GM12878 (cell line): Measurements from ENCODE around the gene MPST. TPM values are rescaled to one million over a fixed set of nuclear protein-coding genes. Genes with fewer than 3 reads are reported as not detected.

Experiments
- ATAC-seq: fragments of 200-7000 bp; cut with Tn5 transposase; 3 replicates; pipeline ENCODE4 v1.9.1; 2020; ENCODE audit warnings: mild to moderate bottlenecking, moderate library complexity
- BruUV-seq: library from RNA; stranded (reverse); fragments of 400-500 nt; replicated peaks from 2 replicates; lab custom pipeline; 2021; lab: Mats Ljungman, UMichigan
- CTCF ChIA-PET: fragments of 300-600 bp; sonication (Branson Sonifier 250); formaldehyde crosslinking; extraction: SDS; loops from one replicate; lab custom pipeline; 2021; ENCODE audit warnings: inconsistent platforms; lab: Yijun Ruan, JAX
- POLR2A ChIA-PET: fragments of 350-600 bp; formaldehyde crosslinking; extraction: SDS; loops from one replicate; lab custom pipeline; 2021; ENCODE audit warnings: inconsistent platforms; lab: Charles Lee
- RAD21 ChIA-PET: fragments of 300-600 bp; sonication (Branson Sonifier 250); formaldehyde crosslinking; loops from one replicate; lab custom pipeline; 2023; ENCODE audit warnings: antibody characterized with exemption; ENCODE audit not compliant: unreplicated experiment; lab: Charles Lee
- SMC1A ChIA-PET: fragments of 300-600 bp; sonication (Branson Sonifier 250); formaldehyde crosslinking; loops from one replicate; lab custom pipeline; 2023; ENCODE audit not compliant: unreplicated experiment, uncharacterized antibody; lab: Charles Lee
- DNase-seq: peaks from one replicate; pipeline ENCODE4 v3.0.0-alpha.2; 2011; ENCODE audit warnings: low read depth, low spot score
- FAIRE-seq: peaks from 3 replicates; lab custom pipeline; 2011; peaks lifted over from hg19 to GRCh38; lab: Jason Lieb, UNC
- H2AFZ ChIP-seq: 2 replicates; pipeline ENCODE4 v1.6.0; 2011; ENCODE audit warnings: low read depth, low read length, control low read depth; ENCODE audit not compliant: control insufficient read depth
- H3K27ac ChIP-seq: 2 replicates; pipeline ENCODE4 v1.5.1; 2011; ENCODE audit warnings: control low read depth; ENCODE audit not compliant: control insufficient read depth, insufficient read depth
- H3K27me3 ChIP-seq, 2 experiments: replicated peaks in 1 of 2; 2 replicates each; pipeline versions ENCODE4 v1.6.0 to v1.6.1; 2011; ENCODE audit warnings: low read length in 1 of 2; ENCODE audit not compliant: control insufficient read depth in 2 of 2, insufficient read depth in 2 of 2
- H3K36me3 ChIP-seq, 2 experiments: 2 replicates each; pipeline ENCODE4 v1.5.1; 2011; ENCODE audit warnings: low read length in 1 of 2; ENCODE audit not compliant: control insufficient read depth in 2 of 2, insufficient read depth in 2 of 2
- H3K4me1 ChIP-seq: 2 replicates; pipeline ENCODE4 v1.6.1; 2011; ENCODE audit warnings: mild to moderate bottlenecking, low read length, moderate library complexity, mixed read lengths; ENCODE audit not compliant: control insufficient read depth, insufficient read depth
- H3K4me2 ChIP-seq: 2 replicates; pipeline ENCODE4 v1.6.0; 2011; ENCODE audit warnings: control low read depth; ENCODE audit not compliant: control insufficient read depth, insufficient read depth
- H3K4me3 ChIP-seq: fragments of 200-600 bp; sonication (generic); 2 replicates; pipeline ENCODE4 v1.5.1; 2016
- H3K79me2 ChIP-seq: 2 replicates; pipeline ENCODE4 v1.6.0; 2011; ENCODE audit warnings: low read length; ENCODE audit not compliant: control insufficient read depth, insufficient read depth
- H3K9ac ChIP-seq: 2 replicates; pipeline ENCODE4 v1.8.0; 2011; ENCODE audit warnings: low read length, control low read depth, mixed read lengths; ENCODE audit not compliant: control insufficient read depth, insufficient read depth
- H3K9me3 ChIP-seq: replicated peaks from 3 replicates; pipeline ENCODE4 v1.5.1; 2011; ENCODE audit warnings: mild to moderate bottlenecking, low read length; ENCODE audit not compliant: control insufficient read depth, insufficient read depth
- H4K20me1 ChIP-seq: 2 replicates; pipeline ENCODE4 v1.6.0; 2011; ENCODE audit not compliant: control insufficient read depth, insufficient read depth
- ATF7 ChIP-seq: fragments of 450-650 bp; IDR thresholded peaks from 2 replicates; pipeline ENCODE4 v1.6.1; 2016; ENCODE audit warnings: low read depth, mild to moderate bottlenecking
- CEBPB ChIP-seq, 2 experiments: fragments of 150-350 bp in 1 of 2; IDR thresholded peaks; 2 replicates each; pipeline ENCODE4 v1.6.1; 2012 to 2014; ENCODE audit warnings: low read depth in 2 of 2, low read length in 2 of 2, borderline replicate concordance in 1 of 2, inconsistent platforms in 1 of 2
- ETV6 ChIP-seq, 2 experiments: fragments of 450-650 bp in 1 of 2; IDR thresholded peaks in 1 of 2; conservative IDR thresholded peaks in 1 of 2; 2 replicates each; pipeline ENCODE4 v1.6.1; 2014; ENCODE audit warnings: antibody characterized with exemption in 1 of 2, borderline replicate concordance in 1 of 2, low read depth in 1 of 2, mild to moderate bottlenecking in 1 of 2, moderate library complexity in 1 of 2
- GATAD2B ChIP-seq: fragments of 450-650 bp; conservative IDR thresholded peaks from 2 replicates; pipeline ENCODE4 v1.6.1; 2017; ENCODE audit warnings: low read depth, mild to moderate bottlenecking, moderate library complexity
- IKZF1 ChIP-seq: fragments of 450-650 bp; conservative IDR thresholded peaks from 2 replicates; pipeline ENCODE4 v1.6.1; 2017; ENCODE audit warnings: antibody characterized with exemption, mild to moderate bottlenecking
- IKZF2 ChIP-seq, 2 experiments: fragments of 450-650 bp; IDR thresholded peaks; 2 replicates each; pipeline ENCODE4 v1.6.1; 2017; ENCODE audit warnings: mild to moderate bottlenecking in 2 of 2, moderate library complexity in 2 of 2
- IRF5 ChIP-seq: fragments of 450-650 bp; IDR thresholded peaks from 2 replicates; pipeline ENCODE4 v1.6.1; 2017; ENCODE audit warnings: borderline replicate concordance
- NR2F1 ChIP-seq: fragments of 450-650 bp; conservative IDR thresholded peaks from 2 replicates; pipeline ENCODE4 v1.6.1; 2017; ENCODE audit warnings: mild to moderate bottlenecking
- RBBP5 ChIP-seq: fragments of 200-600 bp; sonication (generic); conservative IDR thresholded peaks from 2 replicates; pipeline ENCODE4 v1.6.1; 2016
- RUNX3 ChIP-seq: IDR thresholded peaks from 2 replicates; pipeline ENCODE4 v1.6.1; 2012; ENCODE audit warnings: low read length, inconsistent platforms
- SMAD5 ChIP-seq: IDR thresholded peaks from 2 replicates; pipeline ENCODE4 v1.6.1; 2016; ENCODE audit warnings: antibody characterized with exemption, low read depth
- SRF ChIP-seq, 2 experiments: IDR thresholded peaks; 2 replicates each; pipeline ENCODE4 v1.6.1; 2011; ENCODE audit warnings: low read depth in 2 of 2, low read length in 2 of 2, mild to moderate bottlenecking in 1 of 2, moderate library complexity in 1 of 2
- TARDBP ChIP-seq: IDR thresholded peaks from 2 replicates; pipeline ENCODE4 v1.6.1; 2016; ENCODE audit warnings: borderline replicate concordance
- TCF12 ChIP-seq: IDR thresholded peaks from 2 replicates; pipeline ENCODE4 v1.6.1; 2011; ENCODE audit warnings: low read depth, mild to moderate bottlenecking, low read length
- TCF3 ChIP-seq: IDR thresholded peaks from 2 replicates; pipeline ENCODE4 v1.6.1; 2012; ENCODE audit warnings: low read depth, mild to moderate bottlenecking, low read length, borderline replicate concordance; ENCODE audit not compliant: insufficient read depth
- ZBTB11 ChIP-seq: fragments of 450-650 bp; formaldehyde crosslinking; IDR thresholded peaks from 2 replicates; pipeline ENCODE4 v1.5.0; 2022; ENCODE audit warnings: mild to moderate bottlenecking, missing genetic modification characterization
- WGBS: methylation state at CpG from one replicate; pipeline ENCODE4 v1.1.6; 2016; ENCODE audit warnings: low lambda C conversion rate; ENCODE audit not compliant: insufficient replicate concordance, insufficient coverage; ENCODE audit errors: missing lambda C conversion rate; 5-methylcytosine and 5-hydroxymethylcytosine counted together
- in situ Hi-C: fragments of 300-500 bp; cut with MboI; formaldehyde crosslinking; loops from 9 replicates; pipeline ENCODE4 v1.14.3; 2018; ENCODE audit warnings: mixed read lengths
- intact Hi-C: fragments of 100-400 bp; cut with micrococcal nuclease; formaldehyde crosslinking; loops from one replicate; pipeline ENCODE4 v1.14.2; 2022; ENCODE audit not compliant: unreplicated experiment
- polyA plus RNA-seq, 11 experiments: library from polyadenylated mRNA; depleted of rRNA in 4 of 11; unstranded in 6 of 11; stranded (reverse) in 5 of 11; fragments of >200 nt; fragmentation: Nextera tagmentation in 4 of 11; fragmentation: Illumina TruSeq in 1 of 11; extraction: Ambion mirVana in 4 of 11; extraction: Trizol in 1 of 11; gene quantifications; 1 replicate in 1 of 11; 2 replicates in 10 of 11; pipeline versions ENCODE4 v1.2.1 to v1.2.3, GENCODE V29; 2011 to 2016; ENCODE audit warnings: inconsistent platforms in 2 of 11, missing spikeins in 2 of 11, low read depth in 1 of 11
- total RNA-seq, 4 experiments: library from RNA; depleted of rRNA in 3 of 4; stranded (reverse); fragments of >200 nt in 3 of 4; fragmentation: Illumina TruSeq in 1 of 4; extraction: Trizol in 1 of 4; gene quantifications; 2 replicates each; pipeline versions ENCODE4 v1.2.1 to v1.2.3, GENCODE V29; 2013 to 2021
- TF ChIP-seq, protein P1 (sequence below): IDR thresholded peaks from 2 replicates; pipeline ENCODE4 v1.6.1; 2011; ENCODE audit warnings: borderline replicate concordance, low read depth, mild to moderate bottlenecking, moderate library complexity, low read length; ENCODE audit not compliant: insufficient read depth, poor library complexity, severe bottlenecking

The MPST gene
- total and polyA plus RNA-seq, 10 of the 15 experiments (the other 5 are each of a cell fraction or from before 2014, with no cell fraction given) = 0.95 to 88.7 (median 38.5) TPM

DNA sequence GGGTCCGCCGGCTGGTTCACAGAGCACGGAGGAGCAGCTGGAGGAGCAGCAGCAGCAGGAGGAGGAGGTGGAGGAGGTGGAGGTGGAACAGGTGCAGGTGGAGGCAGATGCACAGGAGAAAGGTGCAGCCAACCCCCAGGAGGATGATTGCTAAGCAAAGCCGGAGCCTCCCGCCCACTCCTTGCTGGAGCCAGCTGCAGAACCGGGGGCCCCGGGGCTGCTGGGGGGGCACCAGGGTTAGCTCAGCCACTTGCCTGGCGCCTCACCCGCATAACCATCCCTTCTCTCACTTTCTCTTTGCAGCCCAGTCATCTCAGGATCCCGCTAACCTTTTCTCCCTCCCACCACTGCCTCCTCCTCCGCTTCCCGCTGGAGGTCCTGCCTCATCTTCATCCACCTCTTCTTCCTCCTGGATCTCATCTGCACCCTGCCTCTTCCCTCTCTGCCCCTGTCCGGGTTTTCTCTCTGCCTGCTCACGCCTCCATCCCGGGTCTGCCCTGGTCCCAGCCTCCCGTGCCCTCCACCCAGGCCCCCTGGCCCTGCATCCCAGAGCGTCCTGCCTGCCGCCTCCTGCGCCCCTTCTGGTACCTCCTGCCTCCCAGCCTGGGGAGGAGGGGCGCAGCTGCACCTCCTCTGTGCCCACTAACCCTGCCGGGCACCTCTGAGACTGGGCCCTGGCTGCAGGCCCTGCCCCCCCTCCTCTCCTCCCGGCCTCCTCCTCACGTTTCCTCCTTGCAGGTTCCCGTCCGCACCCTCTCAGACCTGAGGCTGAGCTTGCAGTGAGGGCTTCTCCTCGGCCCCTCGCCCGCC is 41.5 kb downstream of the MPST start:
- ChIA-PET SMC1A (no interaction called here), RAD21 (interaction anchor here (0.7 kb wide), 1 partner anchor 10 kb away, joined by 3 read pairs; no protein-coding TSS in a partner anchor), POLR2A (no interaction called here), CTCF (interaction anchor here (0.6 to 1.4 kb wide), 3 partner anchors 15 to 19 kb away, joined by 3 read pairs; no protein-coding TSS in a partner anchor)
- no peaks in the 10 kb centered on the region for H3K27me3 ChIP-seq
- BruUV-seq = no TSS peak
- FAIRE-seq (no peak), DNase-seq (no peak), ATAC-seq (peak; percentile 79)
- H2AFZ ChIP-seq = no peak overlapping the region
- H3K9ac ChIP-seq = no peak overlapping the region
- H3K4me1 ChIP-seq = peaks cover 11% of the 10 kb centered on the region
- H4K20me1 ChIP-seq = no peaks in the 10 kb centered on the region
- in situ Hi-C loops = no loop called here
- H3K4me2 ChIP-seq = no peak overlapping the region
- H3K27ac ChIP-seq = no peak overlapping the region
- intact Hi-C loops = no loop called here
- H3K4me3 ChIP-seq = no peak overlapping the region
- peaks cover 0 to 2% of the 10 kb centered on the region in 2 experiments; a peak in 2 of 4 replicates for H3K36me3 ChIP-seq
- no peaks in the 10 kb centered on the region for H3K9me3 ChIP-seq
- 47% methylated on average over 24 of the region's 28 CpGs for WGBS
- H3K79me2 ChIP-seq = no peaks in the 10 kb centered on the region
- TF ChIP-seq IKZF2 (IDR thresholded peaks at IDR 0.05) = peak; percentile 71 to 82
- TF ChIP-seq TCF12 = peak; percentile 99
- peak; percentile 71 for TF ChIP-seq RUNX3
- TF ChIP-seq NR2F1 = 0 out of 2 replicates have a peak, but pooled peaks have one; percentile 19
- 0 out of 2 replicates have a peak, but pooled peaks have one; percentile 14 for TF ChIP-seq ATF7
- TF ChIP-seq GATAD2B = 0 out of 2 replicates have a peak, but pooled peaks have one; percentile 18
- 0 out of 4 replicates have a peak, but pooled peaks of 1 of the 2 experiments have one; percentile 10 for TF ChIP-seq SRF (IDR thresholded peaks at IDR 0.05; ENCODE audit: low read depth in 2 of 2, low read length in 2 of 2)
- peak; percentile 81; the same call in 1 of the 2 replicates for TF ChIP-seq TCF3
- no peak for TF ChIP-seq RBBP5
- no peak for TF ChIP-seq IRF5
- peak; percentile 89 for TF ChIP-seq IKZF1
- TF ChIP-seq CEBPB (IDR thresholded peaks at IDR 0.05; ENCODE audit: borderline replicate concordance in 1 of 2, low read depth in 2 of 2, low read length in 2 of 2) = no peak
- TF ChIP-seq ETV6 (conservative IDR thresholded peaks at IDR 0.05 in 1 of 2, IDR thresholded peaks at IDR 0.05 in 1 of 2; ENCODE audit: borderline replicate concordance in 1 of 2, low read depth in 1 of 2) = peak in 1 of 2 experiments; percentile 31; a peak in 1 of 4 replicates
- no peak for TF ChIP-seq TARDBP
- TF ChIP-seq, protein P1, sequence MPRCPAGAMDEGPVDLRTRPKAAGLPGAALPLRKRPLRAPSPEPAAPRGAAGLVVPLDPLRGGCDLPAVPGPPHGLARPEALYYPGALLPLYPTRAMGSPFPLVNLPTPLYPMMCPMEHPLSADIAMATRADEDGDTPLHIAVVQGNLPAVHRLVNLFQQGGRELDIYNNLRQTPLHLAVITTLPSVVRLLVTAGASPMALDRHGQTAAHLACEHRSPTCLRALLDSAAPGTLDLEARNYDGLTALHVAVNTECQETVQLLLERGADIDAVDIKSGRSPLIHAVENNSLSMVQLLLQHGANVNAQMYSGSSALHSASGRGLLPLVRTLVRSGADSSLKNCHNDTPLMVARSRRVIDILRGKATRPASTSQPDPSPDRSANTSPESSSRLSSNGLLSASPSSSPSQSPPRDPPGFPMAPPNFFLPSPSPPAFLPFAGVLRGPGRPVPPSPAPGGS = peak; percentile 38
- no peak for TF ChIP-seq ZBTB11 (CRISPR knock-in tag)
- TF ChIP-seq SMAD5 = no peak
